GM20431 (cell line): ENCODE results near the gene EBF4.
"Not testable (repeated sequence)": the region's sequence is repeated elsewhere in the genome, so short reads cannot be mapped to it uniquely, and the experiment has no call there.

ENCODE experiments used
- in situ Hi-C: fragments of 300-500 bp; cut with MseI, MboI; formaldehyde crosslinking; loops from one replicate; pipeline ENCODE4 v1.15.0; 2020; ENCODE audit warnings: low sequenced_read_pairs; ENCODE audit not compliant: unreplicated experiment

EBF4 gene

DNA sequence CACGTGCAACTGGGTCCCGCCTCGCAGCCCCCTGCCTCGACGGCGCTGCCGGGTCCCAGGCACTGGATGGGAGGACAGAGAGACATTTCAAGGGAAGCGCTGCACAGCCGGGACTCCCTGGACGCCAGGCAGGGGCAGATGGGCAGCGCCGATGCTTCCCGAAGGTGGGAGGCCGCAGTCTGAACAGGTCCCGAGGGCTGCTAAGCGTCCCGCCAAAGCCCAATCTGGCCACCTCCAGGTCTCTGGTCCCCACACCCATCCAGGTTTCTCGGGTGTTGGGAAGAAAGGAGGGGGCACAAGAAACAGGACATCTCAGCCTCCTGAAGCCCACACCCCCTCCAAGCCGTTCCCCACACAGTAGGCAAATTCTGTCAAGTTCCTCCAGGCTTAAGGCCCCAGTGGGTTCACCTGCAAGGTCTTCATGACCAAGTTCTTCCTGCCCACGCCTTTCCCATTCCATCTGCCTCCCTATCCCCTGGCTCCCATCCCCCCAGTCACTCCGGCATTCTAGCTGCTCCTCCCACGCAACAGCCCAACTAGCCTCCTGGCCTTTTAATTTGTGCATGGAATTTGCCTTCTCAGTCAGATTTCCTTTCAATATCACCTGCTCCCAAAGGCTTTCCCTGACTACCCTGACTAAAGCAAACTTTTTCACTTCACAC, 113.2 kb downstream of the EBF4 start:
- in situ Hi-C loops = no loop called here

GRCh38 chr20:2806351-2806701, 113.7 kb downstream of the EBF4 start:
- in situ Hi-C loops = no loop called here

DNA sequence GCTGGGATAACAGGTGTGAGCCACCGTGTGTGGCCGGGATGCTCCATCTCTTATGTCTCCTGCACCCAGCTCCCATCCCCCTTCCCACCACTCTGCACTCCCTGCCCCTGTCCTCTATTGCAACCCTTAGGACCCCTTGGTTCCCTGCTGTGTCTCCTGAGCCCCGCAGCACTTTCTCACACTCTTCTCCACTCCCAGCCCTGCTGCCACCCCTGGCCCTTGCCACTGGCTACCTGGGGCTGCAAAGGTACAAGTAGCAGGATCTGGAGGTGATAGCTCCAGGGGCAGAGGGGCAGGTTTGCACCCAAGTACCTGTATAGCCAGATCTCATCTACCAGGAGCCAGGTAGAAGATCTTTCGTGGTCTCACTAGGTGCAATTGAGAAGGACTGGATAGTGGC, 114.4 kb downstream of the EBF4 start:
- in situ Hi-C loops = no loop called here

GRCh38 chr20:2807929-2808328, 115.3 kb downstream of the EBF4 start:
- in situ Hi-C loops = not testable (repeated sequence)

DNA sequence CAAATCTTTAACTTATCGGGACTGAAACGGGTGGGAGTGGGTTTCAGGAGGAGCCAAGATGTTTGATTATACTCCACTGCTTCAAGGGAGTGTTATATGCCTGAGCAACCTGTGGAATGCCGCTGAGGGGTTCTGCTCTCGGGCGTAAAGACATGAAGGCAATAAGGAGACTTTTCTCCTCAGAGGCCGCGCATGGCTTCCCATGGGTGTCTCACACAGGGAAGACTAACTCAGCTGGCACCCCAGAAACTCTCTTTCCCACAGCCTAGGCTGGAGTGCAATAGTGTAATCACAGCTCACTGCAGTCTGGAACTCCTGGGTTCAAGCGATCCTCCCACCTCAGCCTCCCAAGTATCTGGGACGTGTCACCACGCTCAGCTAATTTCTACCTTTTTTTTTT, 117.1 kb downstream of the EBF4 start:
- in situ Hi-C loops = no loop called here
